ENCODE results near the gene KIF2A.
"Not testable (repeated sequence)": the region's sequence is repeated elsewhere in the genome, so short reads cannot be mapped to it uniquely, and the experiment has no call there.

Gene KIF2A

GRCh38 chr5:62289813-62290212 lies 16.2 kb upstream of the KIF2A start:
- Histone ChIP-seq H3K27ac (ENCODE audit: low read depth, low read length, severe bottlenecking) (no peak overlapping the region), H3K4me3 (ENCODE audit: extremely low read depth, insufficient read depth, low read length, poor library complexity, severe bottlenecking) (no peak overlapping the region), H3K4me1 (ENCODE audit: control insufficient read depth, insufficient read depth, low read length, poor library complexity, severe bottlenecking) (no peaks in the 10 kb centered on the region), H3K9me3 (ENCODE audit: control insufficient read depth, low read length) (peaks cover 7% of the 10 kb centered on the region), H3K36me3 (ENCODE audit: control insufficient read depth, insufficient read depth, low read length) (no peaks in the 10 kb centered on the region)

- H3K36me3 ChIP-seq (ENCODE audit: control insufficient read depth, insufficient read depth, low read length); H3K4me1 ChIP-seq (ENCODE audit: control insufficient read depth, insufficient read depth, low read length, poor library complexity, severe bottlenecking); H3K27ac ChIP-seq (ENCODE audit: low read depth, low read length, severe bottlenecking); H3K4me3 ChIP-seq (ENCODE audit: extremely low read depth, insufficient read depth, low read length, poor library complexity, severe bottlenecking); H3K9me3 ChIP-seq (ENCODE audit: control insufficient read depth, low read length): not testable (repeated sequence)
- WGBS, 2 experiments (ENCODE audit: insufficient coverage in 2 of 2) = 80 to 81% methylated on average over 5 to 7 of the region's 11 CpGs
These were observed 14.2 kb upstream of the KIF2A start for GRCh38 chr5:62291829-62292228.

GRCh38 chr5:62296998-62297397 lies 9.0 kb upstream of the KIF2A start:
- Histone ChIP-seq H3K9me3 (ENCODE audit: control insufficient read depth, low read length) (no peaks in the 10 kb centered on the region), H3K4me3 (ENCODE audit: extremely low read depth, insufficient read depth, low read length, poor library complexity, severe bottlenecking) (no peak overlapping the region), H3K27ac (ENCODE audit: low read depth, low read length, severe bottlenecking) (no peak overlapping the region), H3K4me1 (ENCODE audit: control insufficient read depth, insufficient read depth, low read length, poor library complexity, severe bottlenecking) (peaks cover 3% of the 10 kb centered on the region), H3K36me3 (ENCODE audit: control insufficient read depth, insufficient read depth, low read length) (no peaks in the 10 kb centered on the region)
- 100% methylated on average over 1 to 2 of the region's 2 CpGs for whole genome bisulfite sequencing, 2 experiments (ENCODE audit: insufficient coverage in 2 of 2)

DNA sequence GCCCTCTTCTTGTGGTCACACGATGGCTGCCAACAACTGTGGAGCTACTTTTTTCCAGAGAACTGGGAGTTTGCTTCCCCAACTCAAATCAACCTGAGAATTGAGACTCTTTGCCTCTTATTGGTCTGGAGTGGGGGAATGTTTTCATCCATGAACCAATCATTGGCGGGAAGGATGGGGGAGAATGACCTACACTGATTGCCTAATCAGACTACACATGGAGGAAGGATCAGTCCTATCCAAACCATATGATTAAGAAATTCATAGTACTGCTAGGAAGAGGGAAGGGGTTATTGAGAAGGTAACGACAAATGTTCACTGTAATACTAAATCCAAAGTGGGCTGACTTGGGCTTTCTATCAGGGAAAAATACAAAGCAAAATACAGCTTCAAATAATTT lies 7.9 kb upstream of the KIF2A start:
- H3K27ac ChIP-seq (ENCODE audit: low read depth, low read length, severe bottlenecking) = no peak overlapping the region
- no peaks in the 10 kb centered on the region for H3K9me3 ChIP-seq (ENCODE audit: control insufficient read depth, low read length)
- peaks cover 3% of the 10 kb centered on the region for H3K4me1 ChIP-seq (ENCODE audit: control insufficient read depth, insufficient read depth, low read length, poor library complexity, severe bottlenecking)
- no CpG with 5 or more reads among the region's 3 CpGs for WGBS, 2 experiments (ENCODE audit: insufficient coverage in 2 of 2)
- no peaks in the 10 kb centered on the region for H3K36me3 ChIP-seq (ENCODE audit: control insufficient read depth, insufficient read depth, low read length)
- H3K4me3 ChIP-seq (ENCODE audit: extremely low read depth, insufficient read depth, low read length, poor library complexity, severe bottlenecking) = no peak overlapping the region

DNA sequence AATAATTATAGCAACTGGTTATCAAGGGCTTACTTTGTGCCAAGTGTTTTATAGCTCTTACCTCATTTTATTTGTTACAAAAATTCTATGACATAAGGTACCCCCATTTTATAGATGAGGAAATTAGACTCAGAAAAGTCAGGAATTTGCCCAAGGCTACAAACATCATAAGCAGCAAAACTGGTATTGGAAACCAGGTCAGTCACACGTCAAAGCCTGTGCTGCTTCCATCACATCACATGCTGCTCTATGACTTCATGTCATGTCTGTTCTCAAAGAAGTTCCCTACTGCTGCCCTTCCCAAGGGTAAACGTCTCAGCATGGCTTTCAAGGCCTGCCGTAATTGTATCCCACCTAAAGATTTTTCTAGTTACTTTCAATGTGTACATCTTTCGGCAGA lies 6.9 kb upstream of the KIF2A start:
- no peak overlapping the region for H3K27ac ChIP-seq (ENCODE audit: low read depth, low read length, severe bottlenecking)
- no peaks in the 10 kb centered on the region for H3K36me3 ChIP-seq (ENCODE audit: control insufficient read depth, insufficient read depth, low read length)
- peaks cover 3% of the 10 kb centered on the region for H3K4me1 ChIP-seq (ENCODE audit: control insufficient read depth, insufficient read depth, low read length, poor library complexity, severe bottlenecking)
- WGBS, 2 experiments (ENCODE audit: insufficient coverage in 2 of 2) = 90 to 92% methylated on average over 3 to 4 of the region's 4 CpGs
- no peaks in the 10 kb centered on the region for H3K9me3 ChIP-seq (ENCODE audit: control insufficient read depth, low read length)
- H3K4me3 ChIP-seq (ENCODE audit: extremely low read depth, insufficient read depth, low read length, poor library complexity, severe bottlenecking) = no peak overlapping the region

DNA sequence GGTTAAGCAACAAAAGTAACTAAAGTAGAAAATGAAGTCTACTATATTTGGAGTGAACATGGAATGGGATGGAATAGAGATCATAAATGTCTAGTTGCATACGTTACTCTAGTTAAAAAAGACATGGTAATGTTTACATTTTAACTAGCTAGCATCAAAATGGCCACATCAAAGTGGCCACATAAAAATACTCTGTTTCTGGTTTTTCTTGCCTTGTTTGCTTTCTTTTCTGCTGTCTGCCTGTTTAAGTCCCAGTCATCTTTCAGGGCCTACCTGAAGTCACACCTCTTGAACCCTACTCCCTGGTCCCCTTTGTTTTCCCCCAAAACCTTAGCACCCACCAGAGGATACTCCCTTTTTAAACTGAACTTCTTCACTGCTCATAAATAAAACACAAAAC lies 6.4 kb upstream of the KIF2A start:
- no peak overlapping the region for H3K4me3 ChIP-seq (ENCODE audit: extremely low read depth, insufficient read depth, low read length, poor library complexity, severe bottlenecking)
- H3K9me3 ChIP-seq (ENCODE audit: control insufficient read depth, low read length) = no peaks in the 10 kb centered on the region
- no peak overlapping the region for H3K27ac ChIP-seq (ENCODE audit: low read depth, low read length, severe bottlenecking)
- no CpG with 5 or more reads among the region's 1 CpG for WGBS, 2 experiments (ENCODE audit: insufficient coverage in 2 of 2)
- no peaks in the 10 kb centered on the region for H3K36me3 ChIP-seq (ENCODE audit: control insufficient read depth, insufficient read depth, low read length)
- H3K4me1 ChIP-seq (ENCODE audit: control insufficient read depth, insufficient read depth, low read length, poor library complexity, severe bottlenecking) = peaks cover 3% of the 10 kb centered on the region

DNA sequence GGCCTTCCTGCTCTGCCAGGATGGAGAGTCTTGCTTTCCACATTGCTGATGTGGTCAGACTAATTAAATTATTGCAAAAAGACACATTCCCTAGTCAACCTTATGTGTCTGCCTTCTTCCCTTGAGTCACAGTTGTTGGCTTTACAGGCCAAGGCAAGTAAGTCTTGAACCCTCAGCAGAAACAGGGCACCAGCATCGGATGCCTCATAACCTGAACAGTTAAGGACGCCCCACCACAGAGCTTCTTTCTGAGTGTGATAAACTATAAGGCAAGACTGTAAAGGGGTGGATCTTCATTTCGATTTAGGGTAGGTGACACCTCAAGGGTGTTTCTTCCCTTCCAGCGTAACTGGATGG lies 670 bp upstream of the KIF2A start:
- Histone ChIP-seq H3K9me3 (ENCODE audit: control insufficient read depth, low read length) (no peaks in the 10 kb centered on the region), H3K4me1 (ENCODE audit: control insufficient read depth, insufficient read depth, low read length, poor library complexity, severe bottlenecking) (peaks cover 6% of the 10 kb centered on the region), H3K36me3 (ENCODE audit: control insufficient read depth, insufficient read depth, low read length) (peaks cover 11% of the 10 kb centered on the region), H3K27ac (ENCODE audit: low read depth, low read length, severe bottlenecking) (peak overlapping the region; percentile 86), H3K4me3 (ENCODE audit: extremely low read depth, insufficient read depth, low read length, poor library complexity, severe bottlenecking) (peak overlapping the region; percentile 91)
- WGBS, 2 experiments (ENCODE audit: insufficient coverage in 2 of 2) = 87 to 100% methylated on average over 1 to 3 of the region's 4 CpGs

DNA sequence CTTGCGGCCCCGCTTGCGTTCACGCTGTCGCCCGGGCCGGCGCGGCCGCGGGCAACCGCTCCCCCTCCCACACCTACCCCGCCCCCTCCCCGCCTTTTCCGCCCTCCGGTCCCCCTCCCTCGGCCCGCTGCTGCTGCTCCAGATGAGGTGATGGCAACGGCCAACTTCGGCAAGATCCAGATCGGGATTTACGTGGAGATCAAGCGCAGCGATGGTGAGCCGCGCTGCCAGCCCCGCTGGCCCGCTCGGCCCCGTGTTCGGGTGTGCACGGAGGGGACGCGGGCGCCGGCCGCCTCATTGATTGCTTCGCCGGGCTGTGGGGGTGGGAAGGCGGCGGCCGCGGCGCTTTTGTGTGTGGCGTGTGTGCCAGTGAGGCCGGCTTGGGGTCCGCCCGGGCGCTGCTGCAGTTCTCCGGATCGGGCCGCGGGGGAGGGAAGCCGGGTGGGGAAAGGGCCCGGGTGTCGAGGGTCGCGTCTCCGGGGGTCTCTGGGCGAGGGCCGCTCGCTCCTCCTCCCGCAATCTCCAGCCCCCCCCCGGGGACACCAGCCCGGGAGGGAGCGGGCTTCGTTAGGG lies 403 bp downstream of the KIF2A start:
- WGBS, 2 experiments (ENCODE audit: insufficient coverage in 2 of 2) = 0 to 1% methylated on average over 21 to 30 of the region's 67 CpGs
- H3K27ac ChIP-seq (ENCODE audit: low read depth, low read length, severe bottlenecking) = peak overlapping the region; percentile 86
- H3K36me3 ChIP-seq (ENCODE audit: control insufficient read depth, insufficient read depth, low read length) = peaks cover 11% of the 10 kb centered on the region
- no peaks in the 10 kb centered on the region for H3K9me3 ChIP-seq (ENCODE audit: control insufficient read depth, low read length)
- H3K4me1 ChIP-seq (ENCODE audit: control insufficient read depth, insufficient read depth, low read length, poor library complexity, severe bottlenecking) = peaks cover 13% of the 10 kb centered on the region
- H3K4me3 ChIP-seq (ENCODE audit: extremely low read depth, insufficient read depth, low read length, poor library complexity, severe bottlenecking) = peak overlapping the region; percentile 91

DNA sequence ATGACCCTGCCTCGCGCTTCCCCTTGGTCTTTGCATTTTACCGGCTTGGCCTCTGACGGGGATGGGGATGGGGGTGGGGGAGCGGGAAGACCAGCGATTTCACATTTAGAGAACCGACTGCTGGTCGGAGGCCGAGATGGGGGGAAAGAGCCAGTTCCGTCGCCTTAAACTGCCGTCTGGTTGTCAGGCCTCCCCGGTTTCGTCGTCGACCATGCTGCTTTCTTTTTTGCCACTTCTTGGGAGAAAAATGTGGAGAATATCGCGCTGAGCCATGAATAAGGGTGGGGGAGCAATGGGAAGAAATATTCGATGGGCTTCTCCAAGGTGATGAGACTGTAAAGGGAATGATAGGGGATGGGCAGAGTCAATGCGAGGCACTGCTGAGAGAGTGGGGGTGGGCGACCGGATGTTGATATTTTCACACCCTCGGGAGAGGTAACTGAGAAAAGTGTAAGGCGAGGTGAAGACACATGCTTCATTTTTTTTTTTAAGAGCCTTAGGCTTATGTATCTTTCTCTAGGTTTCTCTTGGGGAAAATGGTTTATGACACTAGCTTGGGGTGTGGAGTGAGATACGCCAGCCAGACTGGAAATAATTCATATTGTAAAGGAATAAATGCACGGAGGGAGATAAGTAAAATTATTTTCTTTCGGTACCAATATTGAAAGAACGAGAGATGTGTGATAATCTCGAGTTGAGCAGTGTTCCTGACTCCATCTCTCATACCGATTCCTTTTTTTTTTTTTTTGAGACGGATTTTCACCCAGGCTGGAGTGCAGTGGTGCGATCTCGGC lies 1.1 kb downstream of the KIF2A start:
- no peaks in the 10 kb centered on the region for H3K9me3 ChIP-seq (ENCODE audit: control insufficient read depth, low read length)
- peak overlapping the region; percentile 86 for H3K27ac ChIP-seq (ENCODE audit: low read depth, low read length, severe bottlenecking)
- 4 to 6% methylated on average over 27 to 28 of the region's 33 CpGs for WGBS, 2 experiments (ENCODE audit: insufficient coverage in 2 of 2)
- H3K4me3 ChIP-seq (ENCODE audit: extremely low read depth, insufficient read depth, low read length, poor library complexity, severe bottlenecking) = peak overlapping the region; percentile 91
- H3K36me3 ChIP-seq (ENCODE audit: control insufficient read depth, insufficient read depth, low read length) = peaks cover 11% of the 10 kb centered on the region
- H3K4me1 ChIP-seq (ENCODE audit: control insufficient read depth, insufficient read depth, low read length, poor library complexity, severe bottlenecking) = peaks cover 16% of the 10 kb centered on the region

GRCh38 chr5:62308439-62308838 lies 2.4 kb downstream of the KIF2A start:
- H3K4me3 ChIP-seq (ENCODE audit: extremely low read depth, insufficient read depth, low read length, poor library complexity, severe bottlenecking) = no peak overlapping the region
- peaks cover 17% of the 10 kb centered on the region for H3K4me1 ChIP-seq (ENCODE audit: control insufficient read depth, insufficient read depth, low read length, poor library complexity, severe bottlenecking)
- no peaks in the 10 kb centered on the region for H3K9me3 ChIP-seq (ENCODE audit: control insufficient read depth, low read length)
- H3K27ac ChIP-seq (ENCODE audit: low read depth, low read length, severe bottlenecking) = no peak overlapping the region
- H3K36me3 ChIP-seq (ENCODE audit: control insufficient read depth, insufficient read depth, low read length) = peaks cover 11% of the 10 kb centered on the region
- 95 to 100% methylated on average over 3 of the region's 6 CpGs for WGBS, 2 experiments (ENCODE audit: insufficient coverage in 2 of 2)

DNA sequence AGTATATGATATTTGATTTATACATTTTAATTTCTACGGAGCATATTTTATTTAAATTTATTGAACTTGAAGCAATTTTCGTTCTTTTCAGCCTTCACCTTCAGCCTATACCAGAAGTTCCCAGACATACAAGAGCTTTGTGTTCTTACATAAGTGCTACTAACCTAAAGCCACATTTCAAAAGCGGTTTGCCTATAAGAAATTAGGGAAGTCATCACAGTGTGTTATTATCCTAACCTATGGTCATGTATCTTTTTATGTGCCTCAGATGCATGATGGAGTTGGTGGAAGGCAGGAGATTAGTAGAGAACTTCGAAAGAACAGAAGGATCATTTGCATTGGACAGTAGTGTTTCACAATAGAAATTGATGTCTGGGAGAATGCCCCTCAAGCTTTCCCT lies 3.1 kb downstream of the KIF2A start:
- no peak overlapping the region for H3K4me3 ChIP-seq (ENCODE audit: extremely low read depth, insufficient read depth, low read length, poor library complexity, severe bottlenecking)
- 100% methylated on average over 1 of the region's 4 CpGs; no CpG with 5 or more reads in 1 of the 2 experiments for WGBS, 2 experiments (ENCODE audit: insufficient coverage in 2 of 2)
- no peaks in the 10 kb centered on the region for H3K9me3 ChIP-seq (ENCODE audit: control insufficient read depth, low read length)
- H3K4me1 ChIP-seq (ENCODE audit: control insufficient read depth, insufficient read depth, low read length, poor library complexity, severe bottlenecking) = peaks cover 17% of the 10 kb centered on the region
- peaks cover 11% of the 10 kb centered on the region for H3K36me3 ChIP-seq (ENCODE audit: control insufficient read depth, insufficient read depth, low read length)
- H3K27ac ChIP-seq (ENCODE audit: low read depth, low read length, severe bottlenecking) = no peak overlapping the region

Measured in mesodermal cell (in vitro differentiated cells).